Measurements from ENCODE around the gene ADD3. TPM values are rescaled to one million over a fixed set of nuclear protein-coding genes. Genes with fewer than 3 reads are reported as not detected.

ADD3 gene
- total and polyA plus RNA-seq, 2 of the 13 experiments (the other 11 are each of a cell fraction or from before 2014, with no cell fraction given): 44.7 to 57.5 TPM

DNA sequence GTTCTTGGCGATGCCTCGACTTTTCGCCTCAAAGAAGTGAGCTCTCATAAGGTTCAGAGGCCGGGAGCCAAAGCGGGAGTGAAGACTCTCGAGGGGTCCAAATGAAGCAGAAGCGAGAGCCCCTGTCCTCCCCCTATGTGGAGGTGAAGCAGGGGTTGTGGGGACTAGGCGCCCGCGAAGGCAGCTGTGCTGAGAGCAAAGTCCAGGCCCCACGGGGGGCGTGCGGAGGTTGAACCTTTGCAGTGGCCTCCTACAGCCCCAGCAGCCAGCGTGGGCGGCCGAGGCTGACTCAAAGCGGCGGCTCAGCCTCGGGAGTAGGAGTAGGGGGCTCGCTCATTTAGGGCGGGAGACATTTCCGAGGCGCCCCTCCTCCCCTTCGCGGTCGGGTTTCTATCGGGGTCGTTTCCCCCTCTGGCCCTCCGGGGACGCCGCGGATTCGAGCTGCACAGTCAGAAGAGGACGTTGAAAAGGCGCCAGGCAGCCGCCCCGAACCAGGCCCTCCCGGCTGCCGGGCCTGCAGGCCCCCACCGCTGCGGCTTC lies 553 bp upstream of the ADD3 start (continued):
- TF ChIP-seq MTA3 (CRISPR knock-in tag; IDR thresholded peaks at IDR 0.05): no peak
- peak; percentile 50; the same call in 1 of the 2 replicates for TF ChIP-seq MED13 (CRISPR knock-in tag; IDR thresholded peaks at IDR 0.05)
- TF ChIP-seq, protein P1, sequence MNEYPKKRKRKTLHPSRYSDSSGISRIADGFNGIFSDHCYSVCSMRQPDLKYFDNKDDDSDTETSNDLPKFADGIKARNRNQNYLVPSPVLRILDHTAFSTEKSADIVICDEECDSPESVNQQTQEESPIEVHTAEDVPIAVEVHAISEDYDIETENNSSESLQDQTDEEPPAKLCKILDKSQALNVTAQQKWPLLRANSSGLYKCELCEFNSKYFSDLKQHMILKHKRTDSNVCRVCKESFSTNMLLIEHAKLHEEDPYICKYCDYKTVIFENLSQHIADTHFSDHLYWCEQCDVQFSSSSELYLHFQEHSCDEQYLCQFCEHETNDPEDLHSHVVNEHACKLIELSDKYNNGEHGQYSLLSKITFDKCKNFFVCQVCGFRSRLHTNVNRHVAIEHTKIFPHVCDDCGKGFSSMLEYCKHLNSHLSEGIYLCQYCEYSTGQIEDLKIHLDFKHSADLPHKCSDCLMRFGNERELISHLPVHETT (CRISPR knock-in tag; conservative IDR thresholded peaks at IDR 0.05): no peak
- peak; percentile 18 for TF ChIP-seq ZNF777 (CRISPR knock-in tag; IDR thresholded peaks at IDR 0.05)
- TF ChIP-seq PPARG (CRISPR knock-in tag; conservative IDR thresholded peaks at IDR 0.05): no peak
- TF ChIP-seq, protein P2, sequence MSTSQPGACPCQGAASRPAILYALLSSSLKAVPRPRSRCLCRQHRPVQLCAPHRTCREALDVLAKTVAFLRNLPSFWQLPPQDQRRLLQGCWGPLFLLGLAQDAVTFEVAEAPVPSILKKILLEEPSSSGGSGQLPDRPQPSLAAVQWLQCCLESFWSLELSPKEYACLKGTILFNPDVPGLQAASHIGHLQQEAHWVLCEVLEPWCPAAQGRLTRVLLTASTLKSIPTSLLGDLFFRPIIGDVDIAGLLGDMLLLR (CRISPR knock-in tag; IDR thresholded peaks at IDR 0.05): no peak
- TF ChIP-seq FOXJ3 (CRISPR knock-in tag; IDR thresholded peaks at IDR 0.05; ENCODE audit: borderline replicate concordance): no peak
- TF ChIP-seq, protein P3, sequence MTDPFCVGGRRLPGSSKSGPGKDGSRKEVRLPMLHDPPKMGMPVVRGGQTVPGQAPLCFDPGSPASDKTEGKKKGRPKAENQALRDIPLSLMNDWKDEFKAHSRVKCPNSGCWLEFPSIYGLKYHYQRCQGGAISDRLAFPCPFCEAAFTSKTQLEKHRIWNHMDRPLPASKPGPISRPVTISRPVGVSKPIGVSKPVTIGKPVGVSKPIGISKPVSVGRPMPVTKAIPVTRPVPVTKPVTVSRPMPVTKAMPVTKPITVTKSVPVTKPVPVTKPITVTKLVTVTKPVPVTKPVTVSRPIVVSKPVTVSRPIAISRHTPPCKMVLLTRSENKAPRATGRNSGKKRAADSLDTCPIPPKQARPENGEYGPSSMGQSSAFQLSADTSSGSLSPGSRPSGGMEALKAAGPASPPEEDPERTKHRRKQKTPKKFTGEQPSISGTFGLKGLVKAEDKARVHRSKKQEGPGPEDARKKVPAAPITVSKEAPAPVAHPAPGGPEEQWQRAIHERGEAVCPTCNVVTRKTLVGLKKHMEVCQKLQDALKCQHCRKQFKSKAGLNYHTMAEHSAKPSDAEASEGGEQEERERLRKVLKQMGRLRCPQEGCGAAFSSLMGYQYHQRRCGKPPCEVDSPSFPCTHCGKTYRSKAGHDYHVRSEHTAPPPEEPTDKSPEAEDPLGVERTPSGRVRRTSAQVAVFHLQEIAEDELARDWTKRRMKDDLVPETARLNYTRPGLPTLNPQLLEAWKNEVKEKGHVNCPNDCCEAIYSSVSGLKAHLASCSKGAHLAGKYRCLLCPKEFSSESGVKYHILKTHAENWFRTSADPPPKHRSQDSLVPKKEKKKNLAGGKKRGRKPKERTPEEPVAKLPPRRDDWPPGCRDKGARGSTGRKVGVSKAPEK (CRISPR knock-in tag; IDR thresholded peaks at IDR 0.05; ENCODE audit: borderline replicate concordance): peak; percentile 62; the same call in 1 of the 2 replicates
- TF ChIP-seq NAIF1 (CRISPR knock-in tag; IDR thresholded peaks at IDR 0.05; ENCODE audit: borderline replicate concordance): no peak
- no peak for TF ChIP-seq ZNF230 (CRISPR knock-in tag; IDR thresholded peaks at IDR 0.05)
- TF ChIP-seq FOSL2 (CRISPR knock-in tag; IDR thresholded peaks at IDR 0.05): no peak
- no peak for TF ChIP-seq SMAD3 (CRISPR knock-in tag; IDR thresholded peaks at IDR 0.05)
- no peak for TF ChIP-seq ZKSCAN1 (IDR thresholded peaks at IDR 0.05; ENCODE audit: low read length)
- no peak for TF ChIP-seq FOXP1 (IDR thresholded peaks at IDR 0.05)
- peak; percentile 7; the same call in 1 of the 2 replicates for TF ChIP-seq FOXP1 (CRISPR knock-in tag; IDR thresholded peaks at IDR 0.05)
- TF ChIP-seq ZZZ3 (CRISPR knock-in tag; IDR thresholded peaks at IDR 0.05; ENCODE audit: borderline replicate concordance): no peak
- no peak for TF ChIP-seq CREB1 (IDR thresholded peaks at IDR 0.05)
- TF ChIP-seq CREB1 (CRISPR knock-in tag; IDR thresholded peaks at IDR 0.05): no peak
- TF ChIP-seq, protein P4, sequence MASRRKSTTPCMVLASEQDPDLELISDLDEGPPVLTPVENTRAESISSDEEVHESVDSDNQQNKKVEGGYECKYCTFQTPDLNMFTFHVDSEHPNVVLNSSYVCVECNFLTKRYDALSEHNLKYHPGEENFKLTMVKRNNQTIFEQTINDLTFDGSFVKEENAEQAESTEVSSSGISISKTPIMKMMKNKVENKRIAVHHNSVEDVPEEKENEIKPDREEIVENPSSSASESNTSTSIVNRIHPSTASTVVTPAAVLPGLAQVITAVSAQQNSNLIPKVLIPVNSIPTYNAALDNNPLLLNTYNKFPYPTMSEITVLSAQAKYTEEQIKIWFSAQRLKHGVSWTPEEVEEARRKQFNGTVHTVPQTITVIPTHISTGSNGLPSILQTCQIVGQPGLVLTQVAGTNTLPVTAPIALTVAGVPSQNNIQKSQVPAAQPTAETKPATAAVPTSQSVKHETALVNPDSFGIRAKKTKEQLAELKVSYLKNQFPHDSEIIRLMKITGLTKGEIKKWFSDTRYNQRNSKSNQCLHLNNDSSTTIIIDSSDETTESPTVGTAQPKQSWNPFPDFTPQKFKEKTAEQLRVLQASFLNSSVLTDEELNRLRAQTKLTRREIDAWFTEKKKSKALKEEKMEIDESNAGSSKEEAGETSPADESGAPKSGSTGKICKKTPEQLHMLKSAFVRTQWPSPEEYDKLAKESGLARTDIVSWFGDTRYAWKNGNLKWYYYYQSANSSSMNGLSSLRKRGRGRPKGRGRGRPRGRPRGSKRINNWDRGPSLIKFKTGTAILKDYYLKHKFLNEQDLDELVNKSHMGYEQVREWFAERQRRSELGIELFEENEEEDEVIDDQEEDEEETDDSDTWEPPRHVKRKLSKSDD (CRISPR knock-in tag; IDR thresholded peaks at IDR 0.05; ENCODE audit: low read depth): no peak
- no peak for TF ChIP-seq ZNF644 (CRISPR knock-in tag; IDR thresholded peaks at IDR 0.05; ENCODE audit: low read depth)
- no peak for TF ChIP-seq KMT2B (CRISPR knock-in tag; IDR thresholded peaks at IDR 0.05)
- no peak for TF ChIP-seq MZF1 (CRISPR knock-in tag; IDR thresholded peaks at IDR 0.05; ENCODE audit: borderline replicate concordance)
- no peak for TF ChIP-seq ATF7 (IDR thresholded peaks at IDR 0.05)
- no peak for TF ChIP-seq ATF7 (CRISPR knock-in tag; IDR thresholded peaks at IDR 0.05)
- TF ChIP-seq ZNF446 (CRISPR knock-in tag; IDR thresholded peaks at IDR 0.05): no peak; the same call in 1 of the 2 replicates
- TF ChIP-seq ZC3H4 (CRISPR knock-in tag; IDR thresholded peaks at IDR 0.05; ENCODE audit: borderline replicate concordance): no peak
- no peak for TF ChIP-seq RELA (CRISPR knock-in tag; IDR thresholded peaks at IDR 0.05)
- no peak for TF ChIP-seq GTF3A (CRISPR knock-in tag; conservative IDR thresholded peaks at IDR 0.05)

Measured in HepG2 (cell line).